ENCODE results near the gene SCRT2. TPM values are rescaled to one million over a fixed set of nuclear protein-coding genes. Genes with fewer than 3 reads are reported as not detected.

SCRT2 gene
- total and polyA plus RNA-seq, 2 of the 8 experiments (the other 6 are each of a cell fraction or from before 2014, with no cell fraction given): 0.12 to 0.34 TPM

GRCh38 chr20:641516-641875 lies 34.1 kb downstream of the SCRT2 start:
- no peak for FAIRE-seq
- WGBS, 2 experiments (ENCODE audit: extremely low coverage in 1 of 2, insufficient coverage in 1 of 2, insufficient read length in 1 of 2, insufficient replicate concordance in 2 of 2, low coverage in 1 of 2, low lambda C conversion rate in 2 of 2, missing lambda C conversion rate in 1 of 2): 58% methylated on average over 10 of the region's 12 CpGs; no CpG with 5 or more reads in 1 of the 2 experiments

More at GRCh38 chr20:641516-641875, 34.1 kb downstream of the SCRT2 start:
- Histone ChIP-seq H3K36me3 (ENCODE audit: control insufficient read depth in 2 of 4, insufficient read depth in 4 of 4, low read length in 3 of 4) (no peaks in the 10 kb centered on the region), H4K5ac (ENCODE audit: insufficient read length, low read depth, low read length) (no peak overlapping the region), H2BK15ac (ENCODE audit: low read length) (no peak overlapping the region), H3K18ac (ENCODE audit: extremely low read depth, low read length) (no peak overlapping the region), H3K27me3 (replicated peaks in 1 of 4; ENCODE audit: control insufficient read depth in 3 of 4, extremely low read depth in 1 of 4, insufficient read depth in 3 of 4, low read length in 3 of 4) (no peaks in the 10 kb centered on the region), H3K4me3 (ENCODE audit: extremely low read depth in 1 of 4, insufficient read depth in 2 of 4, low read depth in 3 of 4, low read length in 4 of 4) (no peak overlapping the region), H3K56ac (replicated peaks; ENCODE audit: insufficient read length, low read depth, low read length) (no peak overlapping the region), H3K4me2 (ENCODE audit: insufficient read depth in 1 of 2, low read depth in 2 of 2, low read length in 2 of 2) (no peak overlapping the region), H2AK5ac (ENCODE audit: low read depth, low read length) (no peak overlapping the region), H4K20me1 (replicated peaks in 1 of 2; ENCODE audit: control insufficient read depth in 1 of 2, insufficient read depth in 2 of 2, low read length in 2 of 2) (no peaks in the 10 kb centered on the region), H3K4me1 (replicated peaks in 1 of 4; ENCODE audit: control insufficient read depth in 3 of 4, insufficient read depth in 4 of 4, low read length in 3 of 4) (peaks cover 0 to 4% (median 1%) of the 10 kb centered on the region in 4 experiments; a peak in 2 of 7 replicates), H3K79me1 (ENCODE audit: low read depth, low read length) (no peaks in the 10 kb centered on the region), H3K23me2 (ENCODE audit: low read depth, low read length) (no peaks in the 10 kb centered on the region), H2BK20ac (ENCODE audit: low read length) (no peak overlapping the region), H2BK12ac (ENCODE audit: low read depth, low read length) (no peak overlapping the region), H4K91ac (replicated peaks; ENCODE audit: insufficient read length, low read length) (no peak overlapping the region), H2BK5ac (ENCODE audit: low read depth, low read length) (no peak overlapping the region; the same call in 1 of the 2 replicates), H3K23ac (ENCODE audit: insufficient read length) (no peak overlapping the region), H3K14ac (ENCODE audit: insufficient read length) (no peak overlapping the region), H3K9ac (replicated peaks in 1 of 4; ENCODE audit: extremely low read depth in 1 of 4, low read depth in 3 of 4, low read length in 3 of 4) (no peak overlapping the region), H2BK120ac (replicated peaks; ENCODE audit: low read depth, low read length) (no peak overlapping the region), H3K27ac (ENCODE audit: low read depth, low read length) (no peak overlapping the region), H3K79me2 (ENCODE audit: control insufficient read depth in 1 of 2, insufficient read depth in 2 of 2, low read length in 2 of 2) (no peaks in the 10 kb centered on the region), H3K9me3 (ENCODE audit: insufficient read depth in 2 of 2, low read depth in 1 of 2, low read length in 1 of 2) (no peaks in the 10 kb centered on the region), H3K4ac (replicated peaks; ENCODE audit: insufficient read length, low read depth, low read length) (no peak overlapping the region), H2AFZ (ENCODE audit: low read length) (no peak overlapping the region), H4K8ac (ENCODE audit: extremely low read depth, insufficient read depth, low read length) (no peak overlapping the region)
- TF ChIP-seq TEAD4 (IDR thresholded peaks at IDR 0.05; ENCODE audit: low read depth, low read length): no peak
- 0 out of 4 replicates have a peak, but pooled peaks of 1 of the 2 experiments have one; percentile 2 for TF ChIP-seq RAD21 (IDR thresholded peaks at IDR 0.05 in 1 of 2, conservative IDR thresholded peaks at IDR 0.05 in 1 of 2; ENCODE audit: low read depth in 2 of 2, low read length in 2 of 2)
- POLR2A ChIA-PET (ENCODE audit: partially characterized antibody): interaction anchor here (1.4 kb wide), 1 partner anchor 29 kb away, joined by 4 read pairs; no protein-coding TSS in a partner anchor
- no peak for DNase-seq (ENCODE audit: low read depth in 1 of 2, low spot score in 2 of 2)
- CTCF ChIA-PET (ENCODE audit: partially characterized antibody): interaction anchor here (0.6 to 2.9 kb wide), 11 partner anchors 10 to 190 kb away, joined by 3 to 24 read pairs (median 4); partner anchors contain the start of gene SRXN1
